Esophagus muscularis mucosa (tissue), 4 donors: ENCODE results near the gene LMO2. TPM values are rescaled to one million over a fixed set of nuclear protein-coding genes. Genes with fewer than 3 reads are reported as not detected.

Source experiments
- DNase-seq: peaks from one replicate; pipeline ENCODE4 v3.0.0-alpha.2; 2017; ENCODE audit errors: extremely low spot score
- H3K27ac ChIP-seq, 4 donors: fragments of 200-600 bp; sonication (generic); replicated peaks in 1 of 4; 1 replicate in 3 of 4; 2 replicates in 1 of 4; pipeline ENCODE4 v1.5.1; 2016 to 2019; ENCODE audit warnings: mild to moderate bottlenecking in 1 of 4
- H3K27me3 ChIP-seq, 4 donors: fragments of 200-600 bp; sonication (generic); one replicate each; pipeline versions ENCODE4 v1.5.1 to v1.6.0; 2016 to 2019
- H3K36me3 ChIP-seq, 4 donors: fragments of 200-600 bp; sonication (generic); one replicate each; pipeline ENCODE4 v1.5.1; 2016 to 2019
- H3K4me1 ChIP-seq, 4 donors: fragments of 200-600 bp; sonication (generic); one replicate each; pipeline ENCODE4 v1.5.1; 2016 to 2019
- H3K4me3 ChIP-seq, 4 donors: fragments of 200-600 bp; sonication (generic); 1 replicate in 2 of 4; 2 replicates in 2 of 4; pipeline ENCODE4 v1.5.1; 2016 to 2019; ENCODE audit warnings: mild to moderate bottlenecking in 4 of 4, moderate library complexity in 1 of 4
- H3K9me3 ChIP-seq, 4 donors: fragments of 200-600 bp; sonication (generic); 1 replicate in 3 of 4; 2 replicates in 1 of 4; pipeline ENCODE4 v1.5.1; 2016 to 2019
- CTCF ChIP-seq, 3 experiments: fragments of 200-600 bp in 2 of 3; fragments of 450-650 bp in 1 of 3; sonication (generic) in 2 of 3; IDR thresholded peaks; one replicate each; pipeline ENCODE4 v1.5.1; 2017 to 2019; ENCODE audit warnings: antibody characterized with exemption in 3 of 3, mild to moderate bottlenecking in 2 of 3, moderate library complexity in 1 of 3
- EP300 ChIP-seq: sonication (generic); formaldehyde crosslinking; IDR thresholded peaks from one replicate; pipeline ENCODE4 v1.6.1; 2017; ENCODE audit warnings: antibody characterized with exemption
- POLR2A ChIP-seq: fragments of 450-650 bp; IDR thresholded peaks from one replicate; pipeline ENCODE4 v1.6.1; 2017; ENCODE audit warnings: antibody characterized with exemption, moderate library complexity, mild to moderate bottlenecking, low read depth
- POLR2AphosphoS5 ChIP-seq, 2 donors: sonication (generic); formaldehyde crosslinking; IDR thresholded peaks; one replicate each; pipeline ENCODE4 v1.6.1; 2017; ENCODE audit warnings: antibody characterized with exemption in 2 of 2
- WGBS: methylation state at CpG from one replicate; pipeline ENCODE4 v1.1.5; 2018; 5-methylcytosine and 5-hydroxymethylcytosine counted together
- intact Hi-C: fragments of 100-400 bp; cut with DNase I; formaldehyde crosslinking; loops from one replicate; pipeline ENCODE4 v1.15.1; 2023
- total RNA-seq, 4 donors: library from RNA; depleted of rRNA; stranded (reverse); fragments of >200 nt; gene quantifications; one replicate each; pipeline versions ENCODE4 v1.1.0 to v1.2.1, GENCODE V29; 2016

Gene LMO2
- total RNA-seq, 4 donors from 2014 or later = 13.3 to 20.2 (median 15.5) TPM

- H3K27me3 ChIP-seq = no peaks in the 10 kb centered on the region
- H3K4me3 ChIP-seq = peak overlapping the region in 1 of 4 donors; percentile 12
- H3K36me3 ChIP-seq = no peaks in the 10 kb centered on the region
- intact Hi-C loops = no loop called here
- H3K27ac ChIP-seq = peak overlapping the region; percentile 66 to 73 (median 70)
- no peak for TF ChIP-seq CTCF (IDR thresholded peaks at IDR 0.05)
- peak; percentile 7 to 59 for TF ChIP-seq POLR2AphosphoS5 (IDR thresholded peaks at IDR 0.05)
- no peak for TF ChIP-seq POLR2A
- TF ChIP-seq EP300 = no peak
- peaks cover 21 to 38% (median 29%) of the 10 kb centered on the region in 4 donors for H3K4me1 ChIP-seq
- WGBS = 27% methylated on average over 7 of the region's 7 CpGs
- DNase-seq = no peak
- peaks cover 0 to 8% (median 3%) of the 10 kb centered on the region in 4 donors for H3K9me3 ChIP-seq
Observed at GRCh38 chr11:33930317-33931021, 38.6 kb upstream of the LMO2 start.

GRCh38 chr11:33928564-33928963 lies 36.7 kb upstream of the LMO2 start:
- Histone ChIP-seq H3K9me3 (peaks cover 0 to 8% (median 3%) of the 10 kb centered on the region in 4 donors), H3K4me3 (no peak overlapping the region), H3K27me3 (no peaks in the 10 kb centered on the region), H3K36me3 (no peaks in the 10 kb centered on the region), H3K4me1 (peaks cover 18 to 33% (median 24%) of the 10 kb centered on the region in 4 donors), H3K27ac (no peak overlapping the region)
- DNase-seq = no peak
- intact Hi-C loops = no loop called here
- TF ChIP-seq POLR2A = no peak
- no peak for TF ChIP-seq CTCF (IDR thresholded peaks at IDR 0.05)
- no peak for TF ChIP-seq POLR2AphosphoS5 (IDR thresholded peaks at IDR 0.05)
- no peak for TF ChIP-seq EP300
- WGBS = 90% methylated on average over 4 of the region's 4 CpGs

- no peaks in the 10 kb centered on the region for H3K36me3 ChIP-seq
- peaks cover 18 to 24% (median 21%) of the 10 kb centered on the region in 4 donors for H3K4me1 ChIP-seq
- TF ChIP-seq CTCF (IDR thresholded peaks at IDR 0.05) (no peak), POLR2AphosphoS5 (IDR thresholded peaks at IDR 0.05) (no peak), EP300 (no peak), POLR2A (no peak)
- H3K9me3 ChIP-seq = peaks cover 0 to 7% (median 3%) of the 10 kb centered on the region in 4 donors
- 80% methylated on average over 16 of the region's 16 CpGs for WGBS
- H3K4me3 ChIP-seq = no peak overlapping the region
- intact Hi-C loops = no loop called here
- DNase-seq = no peak
- H3K27me3 ChIP-seq = no peaks in the 10 kb centered on the region
- no peak overlapping the region for H3K27ac ChIP-seq
Observed at GRCh38 chr11:33926671-33927552, 35.0 kb upstream of the LMO2 start.

- Histone ChIP-seq H3K27me3 (no peaks in the 10 kb centered on the region), H3K27ac (no peak overlapping the region), H3K36me3 (no peaks in the 10 kb centered on the region), H3K4me3 (no peak overlapping the region), H3K9me3 (no peaks in the 10 kb centered on the region), H3K4me1 (no peaks in the 10 kb centered on the region)
- TF ChIP-seq CTCF (IDR thresholded peaks at IDR 0.05) = no peak
- TF ChIP-seq POLR2A = no peak
- TF ChIP-seq EP300 = no peak
- no peak for TF ChIP-seq POLR2AphosphoS5 (IDR thresholded peaks at IDR 0.05)
- intact Hi-C loops = no loop called here
- no peak for DNase-seq
- WGBS = 45% methylated on average over 5 of the region's 5 CpGs
Observed at GRCh38 chr11:33924341-33924740, 32.5 kb upstream of the LMO2 start.
